Astrocyte of the cerebellum (primary cell): ENCODE measurements around the gene P2RX4.
A peak's percentile ranks its signal among the peaks of the same experiment; 100 is the strongest.
"Not testable (repeated sequence)": the region's sequence is repeated elsewhere in the genome, so short reads cannot be mapped to it uniquely, and the experiment has no call there.

Experiments
- DNase-seq: peaks from one replicate; pipeline ENCODE4 v3.0.0-alpha.2; 2011; ENCODE audit warnings: low read depth
- H3K4me3 ChIP-seq: 2 replicates; pipeline ENCODE4 v1.5.1; 2011; ENCODE audit warnings: mild to moderate bottlenecking, low read depth, low read length, moderate library complexity
- in situ Hi-C: cut with HindIII; loops from 2 replicates; pipeline ENCODE4 v1.10.0; 2017; ENCODE audit warnings: low sequenced_read_pairs
- TF ChIP-seq, protein P1 (sequence below): IDR thresholded peaks from 2 replicates; pipeline ENCODE4 v1.5.1; 2012; ENCODE audit warnings: low read length, low read depth, moderate library complexity, mild to moderate bottlenecking; ENCODE audit errors: missing control alignments

The P2RX4 gene

DNA sequence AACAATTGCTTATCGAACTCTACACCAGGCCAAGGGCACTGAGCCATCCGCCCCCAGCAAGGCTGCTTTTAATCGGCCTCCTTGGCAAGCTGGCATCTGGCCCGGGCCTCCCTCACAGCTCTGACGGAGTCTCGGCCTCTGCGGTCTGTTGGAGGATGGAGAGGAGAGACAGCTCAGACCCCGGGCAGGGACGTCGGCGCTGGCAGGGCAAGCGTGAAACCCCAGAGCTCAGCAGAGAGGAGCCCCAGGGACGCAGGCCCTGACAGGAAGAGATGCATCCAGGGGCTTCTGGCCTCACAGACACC is 69.1 kb downstream of the P2RX4 start:
- no peak overlapping the region for H3K4me3 ChIP-seq
- TF ChIP-seq, protein P1, sequence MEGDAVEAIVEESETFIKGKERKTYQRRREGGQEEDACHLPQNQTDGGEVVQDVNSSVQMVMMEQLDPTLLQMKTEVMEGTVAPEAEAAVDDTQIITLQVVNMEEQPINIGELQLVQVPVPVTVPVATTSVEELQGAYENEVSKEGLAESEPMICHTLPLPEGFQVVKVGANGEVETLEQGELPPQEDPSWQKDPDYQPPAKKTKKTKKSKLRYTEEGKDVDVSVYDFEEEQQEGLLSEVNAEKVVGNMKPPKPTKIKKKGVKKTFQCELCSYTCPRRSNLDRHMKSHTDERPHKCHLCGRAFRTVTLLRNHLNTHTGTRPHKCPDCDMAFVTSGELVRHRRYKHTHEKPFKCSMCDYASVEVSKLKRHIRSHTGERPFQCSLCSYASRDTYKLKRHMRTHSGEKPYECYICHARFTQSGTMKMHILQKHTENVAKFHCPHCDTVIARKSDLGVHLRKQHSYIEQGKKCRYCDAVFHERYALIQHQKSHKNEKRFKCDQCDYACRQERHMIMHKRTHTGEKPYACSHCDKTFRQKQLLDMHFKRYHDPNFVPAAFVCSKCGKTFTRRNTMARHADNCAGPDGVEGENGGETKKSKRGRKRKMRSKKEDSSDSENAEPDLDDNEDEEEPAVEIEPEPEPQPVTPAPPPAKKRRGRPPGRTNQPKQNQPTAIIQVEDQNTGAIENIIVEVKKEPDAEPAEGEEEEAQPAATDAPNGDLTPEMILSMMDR = no peak
- DNase-seq = peak; percentile 16
- in situ Hi-C loops = no loop called here

DNA sequence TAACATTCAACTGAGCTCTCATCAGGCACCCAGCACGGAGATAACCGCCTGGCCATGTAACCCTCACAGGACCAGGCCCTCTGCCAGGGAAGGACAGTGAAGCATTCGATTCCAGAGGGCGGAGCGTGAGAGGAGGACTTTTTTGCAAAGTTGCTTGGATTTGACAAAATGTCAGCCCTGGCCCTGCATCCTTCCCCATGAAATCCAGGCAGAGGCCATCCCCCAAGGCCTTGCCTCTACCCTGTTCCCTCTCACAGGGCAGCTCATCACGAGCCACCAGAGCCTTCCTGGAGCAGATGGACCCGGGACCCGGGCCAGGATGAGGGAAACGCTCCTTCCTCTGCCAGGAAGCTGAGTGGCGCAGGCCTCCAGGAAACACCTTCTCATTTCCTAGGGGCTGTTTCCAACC is 69.6 kb downstream of the P2RX4 start:
- in situ Hi-C loops = no loop called here
- TF ChIP-seq, protein P1 = no peak
- H3K4me3 ChIP-seq = no peak overlapping the region
- DNase-seq = no peak

DNA sequence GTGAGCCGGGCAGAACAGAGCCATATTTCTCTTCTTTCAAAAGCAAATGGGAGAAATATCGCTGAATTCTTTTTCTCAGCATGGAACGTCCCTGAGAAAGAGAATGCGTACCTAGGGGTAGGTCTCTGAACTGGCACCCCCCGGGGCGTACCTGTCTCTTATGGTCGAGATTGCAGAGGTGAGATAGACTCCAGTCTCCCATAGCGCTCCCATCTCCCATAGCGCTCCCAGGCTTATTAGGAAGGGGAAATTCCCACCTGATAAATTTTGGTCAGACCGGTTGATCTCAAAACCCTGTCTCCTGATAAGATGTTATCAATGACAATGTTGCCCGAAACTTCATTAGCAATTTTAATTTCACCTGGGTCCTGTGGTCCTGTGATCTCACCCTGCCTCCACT is 70.6 kb downstream of the P2RX4 start:
- in situ Hi-C loops, H3K4me3 ChIP-seq, DNase-seq: not testable (repeated sequence)

DNA sequence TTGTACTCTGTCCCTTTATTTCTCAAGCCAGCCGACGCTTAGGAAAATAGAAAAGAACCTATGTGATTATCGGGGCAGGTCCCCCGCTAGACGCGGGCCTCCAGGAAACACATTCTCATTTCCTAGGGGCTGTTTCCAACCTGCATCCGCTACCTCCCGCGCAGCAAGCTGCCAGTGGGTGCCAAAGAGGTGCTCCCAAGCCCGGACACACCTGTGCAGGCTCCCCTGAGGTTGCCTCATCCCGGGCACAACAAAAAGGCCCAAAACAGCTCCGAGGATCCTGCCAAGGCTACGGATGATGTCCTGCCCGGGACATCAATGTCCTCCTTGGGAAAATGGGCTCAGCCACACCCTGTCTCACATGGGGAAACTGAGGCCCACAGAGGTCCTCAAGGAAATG is 71.2 kb downstream of the P2RX4 start:
- H3K4me3 ChIP-seq, in situ Hi-C loops, DNase-seq: not testable (repeated sequence)

DNA sequence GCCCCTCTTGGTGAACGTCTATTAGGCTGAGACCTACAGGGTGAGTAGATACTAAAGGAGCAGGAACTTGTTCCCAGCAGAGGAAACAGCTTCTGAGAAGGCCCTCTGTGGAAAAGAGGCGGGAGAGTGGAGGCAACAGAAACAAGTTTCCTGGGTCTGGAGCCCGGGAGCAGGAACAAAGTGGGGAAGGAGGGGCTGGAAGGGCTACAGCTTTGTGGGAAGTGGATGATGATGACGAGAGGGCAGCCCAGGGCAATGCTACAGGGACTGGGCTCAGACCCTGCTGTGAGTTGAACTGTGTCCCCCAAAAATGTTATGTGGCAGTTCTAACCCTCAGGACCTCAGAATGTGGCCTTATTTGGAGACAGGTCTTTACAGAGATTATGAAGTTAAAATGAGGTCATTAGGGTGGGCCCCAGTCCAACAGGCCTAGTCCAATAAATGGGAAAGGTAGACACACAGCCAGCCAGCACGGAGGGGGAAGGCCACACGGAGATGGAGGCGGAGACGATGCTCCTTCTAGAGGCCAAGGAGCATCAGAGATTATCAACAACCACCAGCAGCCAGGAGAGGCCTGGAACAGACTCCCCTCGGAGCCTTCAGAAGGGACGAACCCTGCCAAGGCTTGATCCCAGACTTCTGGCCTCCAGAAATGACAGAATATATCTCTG is 72.3 kb downstream of the P2RX4 start:
- in situ Hi-C loops = no loop called here
- TF ChIP-seq, protein P1 = no peak
- H3K4me3 ChIP-seq = no peak overlapping the region
- DNase-seq = no peak

DNA sequence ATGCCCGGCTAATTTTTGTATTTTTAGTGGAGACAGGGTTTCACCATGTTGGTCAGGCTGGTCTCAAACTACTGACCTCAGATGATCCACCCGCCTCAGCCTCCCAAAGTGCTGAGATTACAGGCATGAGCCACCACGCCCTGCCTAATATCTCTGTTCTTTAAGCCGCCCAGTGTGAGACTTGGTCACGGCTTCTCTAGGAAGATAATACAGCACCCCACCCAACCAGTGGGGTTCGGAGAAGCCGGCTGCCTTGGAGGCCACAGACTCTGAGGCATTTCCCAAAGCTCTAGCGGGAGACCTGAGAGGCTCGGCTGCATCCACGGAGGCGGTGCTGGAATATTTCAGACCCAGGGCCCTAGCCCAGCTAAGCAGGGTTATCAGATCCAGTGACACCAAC is 73.0 kb downstream of the P2RX4 start:
- H3K4me3 ChIP-seq, in situ Hi-C loops, DNase-seq: not testable (repeated sequence)

DNA sequence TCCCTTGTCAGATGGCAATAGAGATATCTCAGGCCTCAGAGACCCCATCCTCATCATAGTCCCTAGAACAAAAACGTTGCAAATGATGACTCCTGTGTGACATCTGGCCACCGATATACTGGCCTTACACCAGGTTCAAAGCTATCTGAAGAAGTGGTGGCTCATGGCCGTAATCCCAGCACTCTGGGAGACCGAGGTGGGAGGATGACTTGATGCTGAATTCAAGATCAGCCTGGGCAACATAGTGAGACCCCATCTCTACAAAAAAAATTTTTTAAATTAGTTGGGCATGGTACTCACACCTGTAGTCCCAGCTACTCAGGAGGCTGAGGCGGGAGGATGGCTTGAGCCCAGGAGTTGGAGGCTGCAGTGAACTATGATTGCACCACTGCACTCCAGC is 73.5 kb downstream of the P2RX4 start:
- no peak overlapping the region for H3K4me3 ChIP-seq
- TF ChIP-seq, protein P1 = no peak
- in situ Hi-C loops = no loop called here
- DNase-seq = no peak
